Keratinocyte (primary cell): ENCODE measurements around the gene DIRAS1. TPM values are rescaled to one million over a fixed set of nuclear protein-coding genes. Genes with fewer than 3 reads are reported as not detected.
A peak's percentile ranks its signal among the peaks of the same experiment; 100 is the strongest.

ENCODE experiments used
- DNase-seq: peaks from one replicate; pipeline ENCODE4 v3.0.0-alpha.2; 2011; ENCODE audit warnings: low read depth, missing footprints, low spot score
- FAIRE-seq: peaks from 2 replicates; lab custom pipeline; 2011; peaks lifted over from hg19 to GRCh38; lab: Jason Lieb, UNC
- H2AFZ ChIP-seq: 2 replicates; pipeline ENCODE4 v1.6.0; 2012; ENCODE audit warnings: low read length, control low read depth, inconsistent platforms; ENCODE audit not compliant: control insufficient read depth
- H3K27ac ChIP-seq: 2 replicates; pipeline ENCODE4 v1.5.1; 2011; ENCODE audit warnings: low read length; ENCODE audit not compliant: control insufficient read depth, insufficient read depth
- H3K27me3 ChIP-seq: 3 replicates; pipeline ENCODE4 v1.6.0; 2011; ENCODE audit warnings: low read length; ENCODE audit not compliant: control insufficient read depth, insufficient read depth; ENCODE audit errors: extremely low read depth
- H3K36me3 ChIP-seq, 2 experiments: 2 replicates in 1 of 2; 3 replicates in 1 of 2; pipeline ENCODE4 v1.5.1; 2011; ENCODE audit warnings: low read length in 2 of 2, mild to moderate bottlenecking in 1 of 2; ENCODE audit not compliant: control insufficient read depth in 2 of 2, insufficient read depth in 2 of 2; ENCODE audit errors: extremely low read depth in 1 of 2
- H3K4me1 ChIP-seq: 3 replicates; pipeline ENCODE4 v1.5.1; 2011; ENCODE audit warnings: low read length; ENCODE audit not compliant: control insufficient read depth, insufficient read depth; ENCODE audit errors: extremely low read depth
- H3K4me2 ChIP-seq: 3 replicates; pipeline ENCODE4 v1.6.0; 2011; ENCODE audit warnings: low read depth, low read length; ENCODE audit not compliant: control insufficient read depth, insufficient read depth; ENCODE audit errors: extremely low read depth
- H3K4me3 ChIP-seq, 3 experiments: fragments of 200-600 bp in 1 of 3; sonication (generic) in 1 of 3; 2 replicates in 2 of 3; 3 replicates in 1 of 3; pipeline ENCODE4 v1.5.1; 2011 to 2016; ENCODE audit warnings: low read length in 3 of 3, mild to moderate bottlenecking in 3 of 3, control low read depth in 2 of 3, inconsistent platforms in 1 of 3, low read depth in 1 of 3, mixed read lengths in 1 of 3, mixed run types in 1 of 3, moderate library complexity in 1 of 3; ENCODE audit not compliant: control insufficient read depth in 2 of 3, insufficient read depth in 2 of 3; ENCODE audit errors: extremely low read depth in 1 of 3
- H3K79me2 ChIP-seq: 2 replicates; pipeline ENCODE4 v1.6.0; 2012; ENCODE audit warnings: low read length; ENCODE audit not compliant: control insufficient read depth, insufficient read depth
- H3K9ac ChIP-seq: 3 replicates; pipeline ENCODE4 v1.6.0; 2011; ENCODE audit warnings: low read length; ENCODE audit not compliant: control insufficient read depth, insufficient read depth; ENCODE audit errors: extremely low read depth
- H3K9me1 ChIP-seq: 3 replicates; pipeline ENCODE4 v1.6.0; 2011; ENCODE audit warnings: low read length; ENCODE audit not compliant: control insufficient read depth, insufficient read depth; ENCODE audit errors: extremely low read depth
- H3K9me3 ChIP-seq: 2 replicates; pipeline ENCODE4 v1.5.1; 2012; ENCODE audit warnings: low read depth, low read length; ENCODE audit not compliant: control insufficient read depth
- H4K20me1 ChIP-seq: 3 replicates; pipeline ENCODE4 v1.6.0; 2011; ENCODE audit warnings: low read length; ENCODE audit not compliant: control insufficient read depth, insufficient read depth; ENCODE audit errors: extremely low read depth
- CTCF ChIP-seq, 3 experiments: IDR thresholded peaks in 1 of 3; conservative IDR thresholded peaks in 1 of 3; optimal IDR thresholded peaks in 1 of 3; 2 replicates in 2 of 3; 3 replicates in 1 of 3; pipeline versions ENCODE3 to v1.5.1; 2011; ENCODE audit warnings: low read length in 3 of 3, mild to moderate bottlenecking in 3 of 3, moderate library complexity in 2 of 3, control low read depth in 1 of 3, inconsistent platforms in 1 of 3; ENCODE audit not compliant: insufficient read depth in 2 of 3; ENCODE audit errors: extremely low read depth in 1 of 3
- EZH2 ChIP-seq: IDR thresholded peaks from one replicate; pipeline ENCODE4 v1.6.1; 2012; ENCODE audit warnings: inconsistent platforms, mild to moderate bottlenecking, low read length, moderate library complexity
- dilution Hi-C: fragments of 300-500 bp; cut with MboI; formaldehyde crosslinking; loops from one replicate; pipeline ENCODE4 v1.7.0; 2020; ENCODE audit warnings: low sequenced_read_pairs; ENCODE audit not compliant: extremely low pct_ligation_motif_present
- polyA plus RNA-seq, 5 experiments: library from polyadenylated mRNA; depleted of rRNA in 3 of 5; stranded (reverse) in 3 of 5; stranded (forward) in 1 of 5; unstranded in 1 of 5; fragments of >200 nt; gene quantifications; 1 replicate in 1 of 5; 2 replicates in 3 of 5; 3 replicates in 1 of 5; pipeline versions ENCODE4 v1.2.1 to v1.2.3, GENCODE V29; 2011 to 2012; ENCODE audit warnings: missing spikeins in 2 of 5, low read depth in 1 of 5, low replicate concordance in 1 of 5

DIRAS1 gene
- polyA plus RNA-seq, 1 donor (not counting 4 experiments of a cell fraction or from before 2014, with no cell fraction given), result 0.10 TPM

DNA sequence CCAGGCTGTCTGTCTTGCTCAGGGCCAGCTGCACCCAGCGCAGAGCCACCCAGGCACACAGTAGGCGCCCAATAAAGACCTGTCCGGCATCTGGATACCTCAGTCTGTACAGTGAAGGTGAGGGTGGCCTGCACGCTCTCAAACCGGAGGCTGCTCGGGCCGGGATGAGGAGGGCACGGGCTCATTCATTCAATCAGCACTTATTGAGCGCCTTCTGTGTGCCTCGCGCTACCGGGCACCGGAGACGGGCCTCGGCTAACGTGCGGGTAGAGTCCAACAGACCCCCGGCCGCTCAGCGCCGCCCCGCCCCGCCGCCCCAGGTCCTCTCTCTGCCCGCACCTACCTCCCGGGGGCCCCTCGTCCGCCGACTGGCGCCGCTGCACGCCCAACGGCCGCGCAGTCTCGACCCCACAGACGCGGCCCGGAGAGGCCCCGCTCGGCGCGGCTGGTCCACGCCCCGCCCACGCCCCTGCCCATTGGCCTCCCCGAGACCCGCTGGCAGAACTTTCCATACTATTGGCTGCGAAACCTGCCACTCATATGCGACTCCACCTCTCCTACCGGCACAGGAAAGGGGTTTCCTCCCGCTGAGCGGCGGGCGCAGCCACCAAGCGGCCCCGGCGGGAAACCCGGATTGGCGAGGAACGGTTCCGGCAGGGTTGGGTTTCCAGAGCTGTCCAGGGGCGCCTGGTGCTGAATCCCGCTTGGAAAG lies 18.6 kb upstream of the DIRAS1 start, which contains the start of gene SLC39A3:
Gene SLC39A3 (minus strand): TSS at position 416 of the 712 bp plus-strand sequence. CDS start 2,760 bp downstream, outside the sequence.
- Histone ChIP-seq H3K36me3 (peaks cover 11 to 12% of the 10 kb centered on the region in 2 experiments), H3K4me3 (peak within 1 kb of the TSS; percentile 73 to 93 (median 86)), H3K9ac (peak within 1 kb of the TSS; percentile 76), H4K20me1 (no peaks in the 10 kb centered on the region), H3K9me1 (no peaks in the 10 kb centered on the region), H3K4me1 (peaks cover 3% of the 10 kb centered on the region), H3K27me3 (no peaks in the 10 kb centered on the region), H2AFZ (peak within 1 kb of the TSS; percentile 81), H3K9me3 (no peaks in the 10 kb centered on the region), H3K79me2 (peaks cover 11% of the 10 kb centered on the region), H3K4me2 (peak within 1 kb of the TSS; percentile 95), H3K27ac (no peak within 1 kb of the TSS)
- DNase-seq (peak; percentile 86), FAIRE-seq (no peak)
- TF ChIP-seq CTCF (optimal IDR thresholded peaks at IDR 0.05 in 1 of 3, IDR thresholded peaks at IDR 0.05 in 1 of 3, conservative IDR thresholded peaks at IDR 0.05 in 1 of 3; ENCODE audit: extremely low read depth in 1 of 3, insufficient read depth in 2 of 3, low read length in 3 of 3), result peak in 1 of 3 experiments; percentile 10
- TF ChIP-seq EZH2, result no peak
- dilution Hi-C loops, result no loop called here

DNA sequence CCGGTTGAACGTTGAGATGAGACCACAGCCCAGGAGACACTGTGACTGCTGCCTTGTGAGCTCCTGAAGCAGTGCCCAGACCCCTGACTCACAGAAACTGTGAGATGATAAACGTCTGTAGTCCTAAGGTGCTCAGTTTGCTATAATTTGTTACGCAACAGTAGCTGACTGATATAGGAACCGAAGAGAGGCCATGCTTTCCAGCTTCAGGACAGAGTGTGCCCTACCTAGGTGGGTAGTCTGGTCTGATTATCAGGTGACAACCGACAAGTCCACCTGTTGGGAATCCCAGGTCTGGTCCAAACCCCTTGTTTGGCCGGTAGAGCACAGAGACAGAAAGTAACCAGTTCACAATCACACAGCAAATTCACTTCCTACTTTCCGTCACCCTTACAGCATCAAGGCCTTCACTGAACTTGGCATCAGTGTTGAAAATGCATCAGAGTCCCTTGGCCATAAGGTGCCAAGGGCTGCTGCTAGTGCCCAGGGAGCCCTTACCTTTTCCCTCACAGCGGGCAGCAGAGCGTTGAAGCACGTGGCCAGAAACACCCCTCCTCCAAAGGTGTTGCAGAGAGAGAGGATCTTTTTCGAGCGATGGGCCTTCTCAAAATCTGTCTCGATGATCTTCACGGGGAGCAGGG lies 15.5 kb upstream of the DIRAS1 start:
- Histone ChIP-seq H4K20me1 (no peaks in the 10 kb centered on the region), H3K27me3 (no peaks in the 10 kb centered on the region), H2AFZ (no peak overlapping the region), H3K4me2 (no peak overlapping the region), H3K79me2 (peaks cover 11% of the 10 kb centered on the region), H3K9me1 (no peaks in the 10 kb centered on the region), H3K36me3 (peaks cover 11 to 13% of the 10 kb centered on the region in 2 experiments), H3K9me3 (no peaks in the 10 kb centered on the region), H3K27ac (no peak overlapping the region), H3K9ac (no peak overlapping the region), H3K4me1 (peaks cover 10% of the 10 kb centered on the region), H3K4me3 (no peak overlapping the region)
- FAIRE-seq (no peak), DNase-seq (no peak)
- dilution Hi-C loops, result no loop called here
- TF ChIP-seq CTCF (optimal IDR thresholded peaks at IDR 0.05 in 1 of 3, IDR thresholded peaks at IDR 0.05 in 1 of 3, conservative IDR thresholded peaks at IDR 0.05 in 1 of 3; ENCODE audit: extremely low read depth in 1 of 3, insufficient read depth in 2 of 3, low read length in 3 of 3) (no peak), EZH2 (no peak)
